ENCODE results near the gene ZNF536. TPM values are rescaled to one million over a fixed set of nuclear protein-coding genes. Genes with fewer than 3 reads are reported as not detected.

ZNF536 gene
- total RNA-seq, 1 donor from 2014 or later, result 9.2 TPM

GRCh38 chr19:30558793-30559192 lies 186.6 kb downstream of the ZNF536 start:
- DNase-seq (ENCODE audit: extremely low spot score, unreplicated experiment), result no peak
- TF ChIP-seq CTCF (conservative IDR thresholded peaks at IDR 0.05), result no peak
- no peaks in the 10 kb centered on the region for H3K9me3 Mint-ChIP-seq
- no peak overlapping the region for H3K27ac Mint-ChIP-seq
- H3K4me3 Mint-ChIP-seq, result no peak overlapping the region
- peaks cover 18% of the 10 kb centered on the region for H3K4me1 Mint-ChIP-seq (ENCODE audit: unreplicated experiment)
- peaks cover 32% of the 10 kb centered on the region for H3K27me3 Mint-ChIP-seq
- no peaks in the 10 kb centered on the region for H3K36me3 Mint-ChIP-seq

DNA sequence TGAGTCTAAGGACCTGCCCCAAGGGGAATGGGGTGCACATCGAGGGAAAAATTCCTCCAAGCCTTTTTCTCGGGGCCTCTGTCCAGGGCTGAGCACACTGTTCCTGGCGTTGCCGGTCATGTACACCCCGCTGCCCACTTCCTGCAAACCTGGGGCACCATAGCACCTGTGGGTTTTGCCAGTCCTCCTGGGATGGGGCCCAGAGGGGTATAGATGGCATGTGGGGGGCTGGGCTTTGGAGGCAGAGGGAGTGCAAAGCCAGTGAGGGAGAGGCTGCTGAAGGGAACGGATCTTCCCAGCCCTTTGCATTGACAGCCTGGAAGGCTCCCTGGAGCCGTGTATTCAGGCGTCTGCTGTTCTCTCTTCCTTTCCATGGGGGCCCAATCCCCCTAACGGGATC lies 187.3 kb downstream of the ZNF536 start:
- Mint-ChIP-seq H3K27ac (no peak overlapping the region), H3K36me3 (no peaks in the 10 kb centered on the region), H3K9me3 (no peaks in the 10 kb centered on the region), H3K27me3 (peaks cover 37% of the 10 kb centered on the region), H3K4me1 (ENCODE audit: unreplicated experiment) (peaks cover 18% of the 10 kb centered on the region), H3K4me3 (no peak overlapping the region)
- TF ChIP-seq CTCF (conservative IDR thresholded peaks at IDR 0.05), result no peak
- no peak for DNase-seq (ENCODE audit: extremely low spot score, unreplicated experiment)

DNA sequence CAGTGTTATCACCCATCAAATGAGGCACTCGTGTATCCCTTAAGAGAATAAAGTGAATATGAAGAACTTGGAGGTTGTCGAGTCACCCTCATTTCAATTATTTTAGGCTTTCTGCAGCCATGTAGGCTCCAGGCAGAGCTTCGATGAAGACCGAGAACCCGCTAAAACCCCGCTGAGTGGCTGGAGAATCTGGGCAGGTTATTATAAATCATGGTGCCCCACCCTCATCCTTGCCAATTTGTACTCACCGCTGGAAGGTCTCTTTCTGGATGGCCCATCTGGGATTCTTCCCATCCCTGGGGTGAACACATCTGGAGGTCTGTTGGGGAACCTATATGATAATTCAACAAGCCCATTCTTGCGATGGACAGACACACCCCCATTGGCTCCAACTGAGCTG lies 190.8 kb downstream of the ZNF536 start:
- no peak for DNase-seq (ENCODE audit: extremely low spot score, unreplicated experiment)
- no peak for TF ChIP-seq CTCF (conservative IDR thresholded peaks at IDR 0.05)
- Mint-ChIP-seq H3K36me3 (no peaks in the 10 kb centered on the region), H3K27me3 (peaks cover 36% of the 10 kb centered on the region), H3K4me1 (ENCODE audit: unreplicated experiment) (peaks cover 20% of the 10 kb centered on the region), H3K4me3 (no peak overlapping the region), H3K9me3 (no peaks in the 10 kb centered on the region), H3K27ac (no peak overlapping the region)

- H3K4me1 Mint-ChIP-seq (ENCODE audit: unreplicated experiment), result peaks cover 22% of the 10 kb centered on the region
- no peak overlapping the region for H3K27ac Mint-ChIP-seq
- H3K9me3 Mint-ChIP-seq, result no peaks in the 10 kb centered on the region
- H3K36me3 Mint-ChIP-seq, result no peaks in the 10 kb centered on the region
- no peak for TF ChIP-seq CTCF (conservative IDR thresholded peaks at IDR 0.05)
- no peak overlapping the region for H3K4me3 Mint-ChIP-seq
- no peak for DNase-seq (ENCODE audit: extremely low spot score, unreplicated experiment)
- H3K27me3 Mint-ChIP-seq, result peaks cover 31% of the 10 kb centered on the region
These were observed 191.5 kb downstream of the ZNF536 start for GRCh38 chr19:30563691-30564090.

- no peaks in the 10 kb centered on the region for H3K36me3 Mint-ChIP-seq
- no peak overlapping the region for H3K27ac Mint-ChIP-seq
- peaks cover 29% of the 10 kb centered on the region for H3K27me3 Mint-ChIP-seq
- no peak for TF ChIP-seq CTCF (conservative IDR thresholded peaks at IDR 0.05)
- peaks cover 27% of the 10 kb centered on the region for H3K4me1 Mint-ChIP-seq (ENCODE audit: unreplicated experiment)
- DNase-seq (ENCODE audit: extremely low spot score, unreplicated experiment), result no peak
- H3K4me3 Mint-ChIP-seq, result no peak overlapping the region
- no peaks in the 10 kb centered on the region for H3K9me3 Mint-ChIP-seq
These were observed 192.4 kb downstream of the ZNF536 start for GRCh38 chr19:30564551-30565011.

GRCh38 chr19:30565636-30566035 lies 193.5 kb downstream of the ZNF536 start:
- H3K27me3 Mint-ChIP-seq, result peaks cover 20% of the 10 kb centered on the region
- H3K4me3 Mint-ChIP-seq, result no peak overlapping the region
- peaks cover 27% of the 10 kb centered on the region for H3K4me1 Mint-ChIP-seq (ENCODE audit: unreplicated experiment)
- H3K9me3 Mint-ChIP-seq, result no peaks in the 10 kb centered on the region
- H3K36me3 Mint-ChIP-seq, result no peaks in the 10 kb centered on the region
- H3K27ac Mint-ChIP-seq, result no peak overlapping the region
- no peak for DNase-seq (ENCODE audit: extremely low spot score, unreplicated experiment)
- TF ChIP-seq CTCF (conservative IDR thresholded peaks at IDR 0.05), result no peak
